Ishikawa (cell line): ENCODE results near the gene PLEKHA1.

Source experiments
- REST ChIP-seq: IDR thresholded peaks from 2 replicates; pipeline ENCODE4 v1.6.1; 2012; ENCODE audit warnings: low read depth, mild to moderate bottlenecking
- TAF1 ChIP-seq: IDR thresholded peaks from 2 replicates; pipeline ENCODE4 v1.6.1; 2012; ENCODE audit warnings: low read depth, mild to moderate bottlenecking
- YY1 ChIP-seq: IDR thresholded peaks from 2 replicates; pipeline ENCODE4 v1.6.1; 2012; ENCODE audit warnings: low read depth

GRCh38 chr10:122468926-122469781 is 94.6 kb downstream of the PLEKHA1 start:
- no peak for TF ChIP-seq TAF1
- TF ChIP-seq REST = no peak
- TF ChIP-seq YY1 = no peak
